ENCODE data around the gene MRPL24.

The MRPL24 gene

DNA sequence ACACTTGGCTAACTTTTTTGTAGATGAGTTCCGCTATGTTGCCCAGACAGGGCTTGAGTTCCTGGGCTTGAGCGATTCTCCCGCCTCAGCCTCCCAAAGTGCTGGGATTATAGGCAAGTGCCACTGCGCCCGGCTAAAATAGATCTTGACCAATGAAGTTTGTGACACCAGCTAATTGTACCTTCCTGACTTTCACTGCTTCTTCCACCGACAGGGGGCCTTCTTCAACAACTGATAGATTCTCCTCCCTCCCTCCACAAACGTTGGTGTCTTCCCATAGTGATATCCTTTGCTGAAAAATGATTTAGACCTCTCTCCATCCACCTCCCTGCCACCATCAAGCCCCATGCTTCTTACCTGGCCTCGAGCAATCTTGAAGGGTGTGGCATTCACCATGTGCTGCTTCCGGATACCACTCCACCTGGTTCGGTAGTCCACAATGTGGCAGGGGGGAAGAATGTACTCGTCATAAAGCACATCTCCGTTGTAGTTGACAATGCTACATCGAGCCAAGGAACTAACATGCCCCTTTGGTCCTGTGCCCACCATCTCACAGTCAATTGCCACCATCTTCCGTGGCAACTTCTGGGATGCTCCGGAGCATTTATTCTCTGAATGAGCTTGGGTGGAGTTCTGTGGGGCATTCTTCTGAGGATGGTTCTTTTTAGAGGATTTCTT, 14.2 kb downstream of the MRPL24 start:
- Histone ChIP-seq H3K4me2 (ENCODE audit: low read length) (peak overlapping the region; percentile 95), H3K4me1 (ENCODE audit: low read length) (peaks cover 25% of the 10 kb centered on the region), H3K27ac (ENCODE audit: low read length) (peak overlapping the region; percentile 72), H3K9ac (ENCODE audit: low read length) (peak overlapping the region; percentile 96), H4K20me1 (ENCODE audit: insufficient read depth, low read length) (peaks cover 36% of the 10 kb centered on the region), H3K79me2 (ENCODE audit: low read length) (peaks cover 78% of the 10 kb centered on the region), H3K36me3 (replicated peaks; ENCODE audit: low read depth, low read length) (peaks cover 42% of the 10 kb centered on the region), H3K27me3 (ENCODE audit: low read depth, low read length) (no peaks in the 10 kb centered on the region), H2AFZ (ENCODE audit: low read depth, low read length) (no peak overlapping the region), H3K4me3 (ENCODE audit: low read length) (peak overlapping the region; percentile 82), H3K9me3 (ENCODE audit: insufficient read depth, low read length) (no peaks in the 10 kb centered on the region)
- TF ChIP-seq, protein P1, sequence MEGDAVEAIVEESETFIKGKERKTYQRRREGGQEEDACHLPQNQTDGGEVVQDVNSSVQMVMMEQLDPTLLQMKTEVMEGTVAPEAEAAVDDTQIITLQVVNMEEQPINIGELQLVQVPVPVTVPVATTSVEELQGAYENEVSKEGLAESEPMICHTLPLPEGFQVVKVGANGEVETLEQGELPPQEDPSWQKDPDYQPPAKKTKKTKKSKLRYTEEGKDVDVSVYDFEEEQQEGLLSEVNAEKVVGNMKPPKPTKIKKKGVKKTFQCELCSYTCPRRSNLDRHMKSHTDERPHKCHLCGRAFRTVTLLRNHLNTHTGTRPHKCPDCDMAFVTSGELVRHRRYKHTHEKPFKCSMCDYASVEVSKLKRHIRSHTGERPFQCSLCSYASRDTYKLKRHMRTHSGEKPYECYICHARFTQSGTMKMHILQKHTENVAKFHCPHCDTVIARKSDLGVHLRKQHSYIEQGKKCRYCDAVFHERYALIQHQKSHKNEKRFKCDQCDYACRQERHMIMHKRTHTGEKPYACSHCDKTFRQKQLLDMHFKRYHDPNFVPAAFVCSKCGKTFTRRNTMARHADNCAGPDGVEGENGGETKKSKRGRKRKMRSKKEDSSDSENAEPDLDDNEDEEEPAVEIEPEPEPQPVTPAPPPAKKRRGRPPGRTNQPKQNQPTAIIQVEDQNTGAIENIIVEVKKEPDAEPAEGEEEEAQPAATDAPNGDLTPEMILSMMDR (IDR thresholded peaks at IDR 0.05; ENCODE audit: low read depth, low read length): peak; percentile 79
- TF ChIP-seq EZH2phosphoT487 (IDR thresholded peaks at IDR 0.05; ENCODE audit: low read depth): no peak

DNA sequence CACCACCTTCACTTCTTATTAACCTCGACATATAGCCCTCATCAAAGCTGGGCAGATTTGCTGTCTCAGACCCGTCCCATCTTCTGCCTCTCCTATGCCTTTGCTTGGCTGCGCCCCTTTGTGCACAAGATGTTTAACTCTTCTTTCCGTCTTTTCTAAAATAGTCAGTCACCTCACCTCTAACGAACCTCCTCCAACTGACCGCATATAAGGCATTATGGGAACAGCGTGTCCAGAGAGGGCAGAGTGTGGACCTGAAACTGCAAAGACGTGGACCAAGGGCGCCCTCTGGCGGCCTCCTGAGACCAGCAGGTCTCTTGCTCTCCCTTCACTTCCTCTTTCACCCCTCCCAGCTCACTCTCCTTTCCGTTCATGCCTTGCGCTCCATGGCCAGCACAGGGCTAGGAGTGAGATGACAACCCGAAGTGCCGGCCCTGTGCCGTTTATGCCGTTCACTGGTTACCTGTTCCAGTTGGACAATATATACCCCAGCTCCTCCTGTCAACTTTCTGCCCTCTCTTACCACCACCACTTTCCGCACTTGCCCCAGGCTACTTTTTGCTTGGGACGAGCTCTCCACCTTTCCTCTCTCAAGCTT, 15.1 kb downstream of the MRPL24 start:
- H3K9ac ChIP-seq (ENCODE audit: low read length): peak overlapping the region; percentile 96
- H3K27ac ChIP-seq (ENCODE audit: low read length): peak overlapping the region; percentile 72
- H3K36me3 ChIP-seq (replicated peaks; ENCODE audit: low read depth, low read length): peaks cover 52% of the 10 kb centered on the region
- peak overlapping the region; percentile 95 for H3K4me2 ChIP-seq (ENCODE audit: low read length)
- peak overlapping the region; percentile 82 for H3K4me3 ChIP-seq (ENCODE audit: low read length)
- no peak overlapping the region for H2AFZ ChIP-seq (ENCODE audit: low read depth, low read length)
- TF ChIP-seq, protein P1 (IDR thresholded peaks at IDR 0.05; ENCODE audit: low read depth, low read length): peak; percentile 96
- no peak for TF ChIP-seq EZH2phosphoT487 (IDR thresholded peaks at IDR 0.05; ENCODE audit: low read depth)
- H3K4me1 ChIP-seq (ENCODE audit: low read length): peaks cover 25% of the 10 kb centered on the region
- no peaks in the 10 kb centered on the region for H3K27me3 ChIP-seq (ENCODE audit: low read depth, low read length)
- peaks cover 36% of the 10 kb centered on the region for H4K20me1 ChIP-seq (ENCODE audit: insufficient read depth, low read length)
- H3K9me3 ChIP-seq (ENCODE audit: insufficient read depth, low read length): no peaks in the 10 kb centered on the region
- H3K79me2 ChIP-seq (ENCODE audit: low read length): peaks cover 85% of the 10 kb centered on the region

DNA sequence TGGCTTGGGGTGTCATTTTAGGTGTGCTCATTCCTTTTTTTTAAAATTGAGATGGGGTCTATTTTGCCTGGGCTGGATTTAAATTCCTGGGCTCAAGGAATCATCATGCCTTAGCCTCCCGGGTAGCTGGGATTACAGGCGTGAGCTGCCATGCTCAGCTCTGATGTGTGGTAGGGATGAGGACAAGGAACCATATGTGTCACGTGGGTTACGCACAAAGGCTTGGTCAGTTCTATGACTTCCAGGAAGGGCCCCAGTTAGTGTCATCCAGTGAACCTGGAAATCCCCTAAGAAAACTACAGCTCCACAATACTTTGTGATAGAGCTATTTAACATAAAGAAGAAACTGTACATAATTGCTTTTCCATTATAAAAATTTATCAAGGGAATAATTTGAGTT, 19.4 kb downstream of the MRPL24 start:
- Histone ChIP-seq H3K79me2 (ENCODE audit: low read length) (peaks cover 50% of the 10 kb centered on the region), H3K4me3 (ENCODE audit: low read length) (no peak overlapping the region), H4K20me1 (ENCODE audit: insufficient read depth, low read length) (peaks cover 36% of the 10 kb centered on the region), H3K4me2 (ENCODE audit: low read length) (no peak overlapping the region), H3K36me3 (replicated peaks; ENCODE audit: low read depth, low read length) (peaks cover 50% of the 10 kb centered on the region), H3K4me1 (ENCODE audit: low read length) (peaks cover 11% of the 10 kb centered on the region), H2AFZ (ENCODE audit: low read depth, low read length) (no peak overlapping the region), H3K27ac (ENCODE audit: low read length) (no peak overlapping the region), H3K27me3 (ENCODE audit: low read depth, low read length) (no peaks in the 10 kb centered on the region), H3K9me3 (ENCODE audit: insufficient read depth, low read length) (no peaks in the 10 kb centered on the region), H3K9ac (ENCODE audit: low read length) (no peak overlapping the region)
- TF ChIP-seq, protein P1 (IDR thresholded peaks at IDR 0.05; ENCODE audit: low read depth, low read length): no peak
- no peak for TF ChIP-seq EZH2phosphoT487 (IDR thresholded peaks at IDR 0.05; ENCODE audit: low read depth)

DNA sequence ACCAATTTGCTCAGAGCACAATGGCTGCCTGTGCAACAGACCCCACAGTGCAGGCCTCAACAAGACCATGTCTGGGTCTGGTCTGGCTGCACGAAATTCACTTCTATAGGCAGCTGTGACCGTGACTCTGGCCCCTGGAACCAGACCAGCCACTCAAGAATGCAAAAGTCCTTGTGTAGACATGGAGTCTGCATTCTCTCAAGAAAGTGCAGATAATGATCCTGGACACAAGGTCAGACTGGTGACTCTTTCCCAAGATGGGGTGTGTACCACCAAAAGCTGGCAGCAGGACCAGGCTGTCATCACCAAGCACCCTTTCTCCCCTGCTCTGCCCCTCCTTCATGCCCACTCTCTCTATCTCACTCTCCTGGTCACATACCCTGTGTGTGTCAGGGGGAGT, 19.8 kb downstream of the MRPL24 start:
- peaks cover 49% of the 10 kb centered on the region for H3K36me3 ChIP-seq (replicated peaks; ENCODE audit: low read depth, low read length)
- H3K9ac ChIP-seq (ENCODE audit: low read length): no peak overlapping the region
- H4K20me1 ChIP-seq (ENCODE audit: insufficient read depth, low read length): peaks cover 32% of the 10 kb centered on the region

More for the DNA sequence above, 19.8 kb downstream of the MRPL24 start:
- H3K79me2 ChIP-seq (ENCODE audit: low read length): peaks cover 46% of the 10 kb centered on the region
- no peak overlapping the region for H3K4me2 ChIP-seq (ENCODE audit: low read length)
- no peak overlapping the region for H2AFZ ChIP-seq (ENCODE audit: low read depth, low read length)
- TF ChIP-seq EZH2phosphoT487 (IDR thresholded peaks at IDR 0.05; ENCODE audit: low read depth): no peak
- TF ChIP-seq, protein P1 (IDR thresholded peaks at IDR 0.05; ENCODE audit: low read depth, low read length): no peak
- H3K27ac ChIP-seq (ENCODE audit: low read length): no peak overlapping the region
- no peaks in the 10 kb centered on the region for H3K27me3 ChIP-seq (ENCODE audit: low read depth, low read length)
- no peak overlapping the region for H3K4me3 ChIP-seq (ENCODE audit: low read length)
- no peaks in the 10 kb centered on the region for H3K9me3 ChIP-seq (ENCODE audit: insufficient read depth, low read length)
- peaks cover 10% of the 10 kb centered on the region for H3K4me1 ChIP-seq (ENCODE audit: low read length)
